ENCODE results near the gene JADE1.

JADE1 gene

GRCh38 chr4:128809477-128810330 is at the start of gene JADE1:
JADE1 (plus strand) TSS chr4:128809700; CDS start chr4:128831759, 22,059 bp downstream.
- H3K4me3 ChIP-seq (ENCODE audit: low read depth, low read length), result peak within 1 kb of the TSS; percentile 77
- DNase-seq (ENCODE audit: low read depth, low spot score), result peak; percentile 77
- peak; percentile 81 for TF ChIP-seq CTCF (IDR thresholded peaks at IDR 0.05; ENCODE audit: insufficient read depth, low read length, missing control alignments)
- POLR2A ChIA-PET, result interaction anchor here (0.6 to 1.5 kb wide), 4 partner anchors 208 to 256 kb away, joined by 3 to 10 read pairs (median 5); no protein-coding TSS in a partner anchor
- CTCF ChIA-PET, result interaction anchor here (0.8 to 2.7 kb wide), 23 partner anchors 11 to 615 kb away, joined by 3 to 19 read pairs (median 3); no protein-coding TSS in a partner anchor

- no peak for TF ChIP-seq CTCF (IDR thresholded peaks at IDR 0.05; ENCODE audit: insufficient read depth, low read length, missing control alignments)
- no peak for DNase-seq (ENCODE audit: low read depth, low spot score)
- CTCF ChIA-PET, result no interaction called here
- POLR2A ChIA-PET, result no interaction called here
- H3K4me3 ChIP-seq (ENCODE audit: low read depth, low read length), result no peak overlapping the region
Measured at GRCh38 chr4:128766781-128767180, 42.7 kb upstream of the JADE1 start.

- ChIA-PET POLR2A (interaction anchor here (1.2 kb wide), 1 partner anchor 8 kb away, joined by 6 read pairs; no protein-coding TSS in a partner anchor), CTCF (no interaction called here)
- DNase-seq (ENCODE audit: low read depth, low spot score), result peak; percentile 16
- no peak overlapping the region for H3K4me3 ChIP-seq (ENCODE audit: low read depth, low read length)
- no peak for TF ChIP-seq CTCF (IDR thresholded peaks at IDR 0.05; ENCODE audit: insufficient read depth, low read length, missing control alignments)
Measured at GRCh38 chr4:128768373-128768996, 41.0 kb upstream of the JADE1 start.

GRCh38 chr4:128769011-128769410 is 40.5 kb upstream of the JADE1 start:
- ChIA-PET POLR2A (interaction anchor here (1.2 kb wide), 1 partner anchor 8 kb away, joined by 6 read pairs; no protein-coding TSS in a partner anchor), CTCF (no interaction called here)
- no peak for DNase-seq (ENCODE audit: low read depth, low spot score)
- no peak overlapping the region for H3K4me3 ChIP-seq (ENCODE audit: low read depth, low read length)
- TF ChIP-seq CTCF (IDR thresholded peaks at IDR 0.05; ENCODE audit: insufficient read depth, low read length, missing control alignments), result no peak

GRCh38 chr4:128770807-128771206 is 38.7 kb upstream of the JADE1 start:
- ChIA-PET POLR2A (no interaction called here), CTCF (no interaction called here)
- no peak for TF ChIP-seq CTCF (IDR thresholded peaks at IDR 0.05; ENCODE audit: insufficient read depth, low read length, missing control alignments)
- no peak for DNase-seq (ENCODE audit: low read depth, low spot score)
- H3K4me3 ChIP-seq (ENCODE audit: low read depth, low read length), result no peak overlapping the region

- ChIA-PET POLR2A (no interaction called here), CTCF (interaction anchor here (0.9 kb wide), 1 partner anchor 34 kb away, joined by 3 read pairs; the partner anchor contains the start of gene JADE1)
- H3K4me3 ChIP-seq (ENCODE audit: low read depth, low read length), result no peak overlapping the region
- no peak for DNase-seq (ENCODE audit: low read depth, low spot score)
- no peak for TF ChIP-seq CTCF (IDR thresholded peaks at IDR 0.05; ENCODE audit: insufficient read depth, low read length, missing control alignments)
Measured at GRCh38 chr4:128775477-128775876, 34.0 kb upstream of the JADE1 start.

Measured in AG04449 (cell line).